Measurements from ENCODE around the gene NLN. TPM values are rescaled to one million over a fixed set of nuclear protein-coding genes. Genes with fewer than 3 reads are reported as not detected.

The NLN gene
- total and polyA plus RNA-seq, 2 of the 13 experiments (the other 11 are each of a cell fraction or from before 2014, with no cell fraction given) = 11.9 to 36.7 TPM

GRCh38 chr5:65721720-65722574, at the start of gene NLN, which contains the start of gene SGTB (continued):
- TF ChIP-seq ZNF615 (CRISPR knock-in tag; IDR thresholded peaks at IDR 0.05; ENCODE audit: borderline replicate concordance) = no peak
- TF ChIP-seq PAX8 (CRISPR knock-in tag; IDR thresholded peaks at IDR 0.05; ENCODE audit: borderline replicate concordance) = peak; percentile 71; the same call in 1 of the 2 replicates
- TF ChIP-seq CREB3 (CRISPR knock-in tag; IDR thresholded peaks at IDR 0.05) = no peak
- TF ChIP-seq MXI1 (IDR thresholded peaks at IDR 0.05; ENCODE audit: borderline replicate concordance, low read depth, low read length) = peak; percentile 94; the same call in 2 of the 3 replicates
- 0 out of 2 replicates have a peak, but pooled peaks have one; percentile 79 for TF ChIP-seq ZNF670 (CRISPR knock-in tag; IDR thresholded peaks at IDR 0.05; ENCODE audit: borderline replicate concordance)
- TF ChIP-seq AHDC1 (CRISPR knock-in tag; IDR thresholded peaks at IDR 0.05; ENCODE audit: borderline replicate concordance) = 0 out of 2 replicates have a peak, but pooled peaks have one; percentile 6
- TF ChIP-seq HDAC1 (CRISPR knock-in tag; IDR thresholded peaks at IDR 0.05) = peak; percentile 46; the same call in 1 of the 2 replicates
- TF ChIP-seq ZNF629 (CRISPR knock-in tag; conservative IDR thresholded peaks at IDR 0.05) = no peak
- TF ChIP-seq CCDC6 (CRISPR knock-in tag; IDR thresholded peaks at IDR 0.05) = peak; percentile 85
- TF ChIP-seq ZZZ3 (CRISPR knock-in tag; IDR thresholded peaks at IDR 0.05; ENCODE audit: borderline replicate concordance) = peak; percentile 83; the same call in 1 of the 2 replicates
- 0 out of 2 replicates have a peak, but pooled peaks have one; percentile 55 for TF ChIP-seq TERF1 (CRISPR knock-in tag; IDR thresholded peaks at IDR 0.05)
- TF ChIP-seq ZFX (CRISPR knock-in tag; IDR thresholded peaks at IDR 0.05; ENCODE audit: low read depth) = peak; percentile 96
- 0 out of 2 replicates have a peak, but pooled peaks have one; percentile 2 for TF ChIP-seq BCL3 (CRISPR knock-in tag; IDR thresholded peaks at IDR 0.05)
- TF ChIP-seq SRSF1 (optimal IDR thresholded peaks at IDR 0.05; ENCODE audit: low read depth, low read length) = no peak
- peak; percentile 24 for TF ChIP-seq RAD21 (CRISPR knock-in tag; IDR thresholded peaks at IDR 0.05)

Data from HepG2 (cell line).